Measurements from ENCODE around the gene C1orf35. TPM values are rescaled to one million over a fixed set of nuclear protein-coding genes. Genes with fewer than 3 reads are reported as not detected.

The C1orf35 gene
- total RNA-seq, 1 experiment from 2014 or later, result 63.3 TPM

DNA sequence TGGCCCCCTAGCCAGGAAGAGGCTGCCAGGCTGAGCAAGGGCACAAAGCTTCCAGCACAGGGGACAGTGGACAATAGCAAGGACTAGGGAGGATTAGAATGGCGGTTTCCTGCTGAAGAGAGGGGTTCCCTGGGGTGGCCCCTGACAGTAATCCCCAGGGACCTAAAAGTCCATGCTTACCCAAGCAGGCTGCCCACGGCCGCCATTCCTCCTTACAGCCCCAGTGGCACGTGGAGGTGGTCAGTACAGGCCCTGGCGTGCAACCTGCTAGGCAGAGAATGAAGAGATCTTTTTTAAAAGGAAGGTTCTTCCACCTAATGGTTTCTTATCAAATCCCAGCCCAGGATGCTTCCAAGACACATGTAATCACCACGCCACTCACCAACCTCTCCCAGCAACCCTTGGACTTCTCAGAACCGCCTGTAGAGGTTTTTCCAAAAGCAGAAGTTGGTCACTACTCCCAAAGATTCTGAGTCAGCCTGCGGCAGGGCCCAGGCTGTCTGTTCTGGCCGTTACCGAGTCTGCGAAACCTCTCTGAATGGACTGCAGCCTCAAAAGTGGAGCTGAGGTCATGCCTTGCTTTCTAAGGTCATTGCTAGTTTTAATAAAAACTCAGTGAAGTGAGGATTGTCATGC, 5.0 kb upstream of the C1orf35 start:
- ATAC-seq (no peak), DNase-seq (no peak)
- CTCF ChIA-PET, result interaction anchor here (0.6 kb wide), 1 partner anchor 109 kb away, joined by 7 read pairs; no protein-coding TSS in a partner anchor
- peaks cover 30% of the 10 kb centered on the region for H3K79me2 ChIP-seq (ENCODE audit: low read length)
- POLR2A ChIA-PET (ENCODE audit: unreplicated experiment), result no interaction called here
- peaks cover 28% of the 10 kb centered on the region for H3K4me1 ChIP-seq (ENCODE audit: insufficient read depth, low read length)
- no peaks in the 10 kb centered on the region for H4K20me1 ChIP-seq (ENCODE audit: low read length)
- intact Hi-C loops (cut with micrococcal nuclease), result loop anchor here (2.0 to 10.0 kb wide), 2 partner anchors 59 to 543 kb away; partner anchors contain the start of gene ZNF678
- peak overlapping the region; percentile 86 for H3K4me2 ChIP-seq (ENCODE audit: low read length)
- H3F3A ChIP-seq (ENCODE audit: low read length, unreplicated experiment), result no peaks in the 10 kb centered on the region
- H3K27ac ChIP-seq (ENCODE audit: low read length), result no peak overlapping the region
- no peaks in the 10 kb centered on the region for H3K9me3 ChIP-seq (ENCODE audit: low read length)
- peak overlapping the region; percentile 87 for H3K4me3 ChIP-seq (ENCODE audit: low read length)
- BruUV-seq (replicated peaks), result no TSS peak
- peaks cover 17% of the 10 kb centered on the region; the same call in 1 of the 2 replicates for H3K36me3 ChIP-seq (ENCODE audit: low read depth, low read length)
- H3K9me2 ChIP-seq (replicated peaks; ENCODE audit: low read length), result no peaks in the 10 kb centered on the region
- TF ChIP-seq, protein P1, sequence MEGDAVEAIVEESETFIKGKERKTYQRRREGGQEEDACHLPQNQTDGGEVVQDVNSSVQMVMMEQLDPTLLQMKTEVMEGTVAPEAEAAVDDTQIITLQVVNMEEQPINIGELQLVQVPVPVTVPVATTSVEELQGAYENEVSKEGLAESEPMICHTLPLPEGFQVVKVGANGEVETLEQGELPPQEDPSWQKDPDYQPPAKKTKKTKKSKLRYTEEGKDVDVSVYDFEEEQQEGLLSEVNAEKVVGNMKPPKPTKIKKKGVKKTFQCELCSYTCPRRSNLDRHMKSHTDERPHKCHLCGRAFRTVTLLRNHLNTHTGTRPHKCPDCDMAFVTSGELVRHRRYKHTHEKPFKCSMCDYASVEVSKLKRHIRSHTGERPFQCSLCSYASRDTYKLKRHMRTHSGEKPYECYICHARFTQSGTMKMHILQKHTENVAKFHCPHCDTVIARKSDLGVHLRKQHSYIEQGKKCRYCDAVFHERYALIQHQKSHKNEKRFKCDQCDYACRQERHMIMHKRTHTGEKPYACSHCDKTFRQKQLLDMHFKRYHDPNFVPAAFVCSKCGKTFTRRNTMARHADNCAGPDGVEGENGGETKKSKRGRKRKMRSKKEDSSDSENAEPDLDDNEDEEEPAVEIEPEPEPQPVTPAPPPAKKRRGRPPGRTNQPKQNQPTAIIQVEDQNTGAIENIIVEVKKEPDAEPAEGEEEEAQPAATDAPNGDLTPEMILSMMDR (conservative IDR thresholded peaks at IDR 0.05; ENCODE audit: low read depth, low read length), result no peak
- no peak overlapping the region for H2AFZ ChIP-seq (ENCODE audit: low read length)
- peak overlapping the region; percentile 91 for H3K9ac ChIP-seq (ENCODE audit: low read length)
- no peaks in the 10 kb centered on the region for H3K27me3 ChIP-seq (ENCODE audit: low read length)

DNA sequence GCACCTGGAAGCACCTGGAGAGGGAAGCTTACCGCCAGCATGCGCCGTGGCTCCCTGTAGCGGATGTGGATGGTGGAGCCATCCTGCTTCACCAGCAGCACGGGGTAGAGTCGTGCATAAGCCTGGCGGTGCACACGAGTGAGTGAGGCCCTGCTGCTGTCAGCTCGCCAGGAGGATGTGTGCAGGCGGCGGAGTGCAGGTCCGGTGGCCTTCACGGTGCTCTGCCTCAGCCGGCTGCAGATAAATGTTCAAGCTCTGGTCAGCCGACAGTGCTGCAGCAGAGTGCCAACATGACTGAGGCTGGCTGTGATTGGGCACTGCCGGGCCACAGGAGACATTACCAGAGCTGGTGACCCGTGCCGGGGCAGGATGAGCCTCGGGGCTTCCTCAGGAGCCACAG, 4.5 kb upstream of the C1orf35 start:
- BruUV-seq (replicated peaks), result no TSS peak
- Histone ChIP-seq H3K9me3 (ENCODE audit: low read length) (no peaks in the 10 kb centered on the region), H3K4me3 (ENCODE audit: low read length) (peak overlapping the region; percentile 87), H3K79me2 (ENCODE audit: low read length) (peaks cover 30% of the 10 kb centered on the region), H4K20me1 (ENCODE audit: low read length) (no peaks in the 10 kb centered on the region), H3K9me2 (replicated peaks; ENCODE audit: low read length) (no peaks in the 10 kb centered on the region), H3K27ac (ENCODE audit: low read length) (no peak overlapping the region), H3K27me3 (ENCODE audit: low read length) (no peaks in the 10 kb centered on the region), H2AFZ (ENCODE audit: low read length) (no peak overlapping the region), H3K4me2 (ENCODE audit: low read length) (peak overlapping the region; percentile 86), H3F3A (ENCODE audit: low read length, unreplicated experiment) (no peaks in the 10 kb centered on the region), H3K4me1 (ENCODE audit: insufficient read depth, low read length) (peaks cover 28% of the 10 kb centered on the region), H3K36me3 (ENCODE audit: low read depth, low read length) (peaks cover 17% of the 10 kb centered on the region; the same call in 1 of the 2 replicates), H3K9ac (ENCODE audit: low read length) (peak overlapping the region; percentile 91)
- TF ChIP-seq EZH2 (IDR thresholded peaks at IDR 0.05; ENCODE audit: low read length, unreplicated experiment) (no peak), EZH2phosphoT487 (IDR thresholded peaks at IDR 0.05; ENCODE audit: borderline replicate concordance, low read length) (no peak)
- TF ChIP-seq, protein P1 (conservative IDR thresholded peaks at IDR 0.05; ENCODE audit: low read depth, low read length), result no peak
- ATAC-seq (no peak), DNase-seq (no peak)
- ChIA-PET POLR2A (ENCODE audit: unreplicated experiment) (no interaction called here), CTCF (interaction anchor here (0.6 kb wide), 1 partner anchor 108 kb away, joined by 7 read pairs; no protein-coding TSS in a partner anchor)
- intact Hi-C loops (cut with micrococcal nuclease), result loop anchor here (2.0 to 10.0 kb wide), 2 partner anchors 59 to 543 kb away; partner anchors contain the start of gene ZNF678

DNA sequence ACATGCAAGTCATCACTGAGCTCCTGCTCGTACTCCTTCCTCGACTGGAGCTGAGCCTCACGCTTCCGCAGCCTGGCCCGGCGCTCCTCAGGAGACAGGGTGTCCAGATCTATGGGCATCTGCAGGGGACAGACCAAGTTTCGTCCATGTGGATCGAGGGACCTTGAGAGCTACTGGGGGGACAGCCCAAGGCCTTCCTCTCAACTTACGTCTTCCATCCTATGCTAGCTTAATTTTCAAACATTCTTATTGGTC, 3.6 kb upstream of the C1orf35 start:
- Histone ChIP-seq H3K4me1 (ENCODE audit: insufficient read depth, low read length) (peaks cover 31% of the 10 kb centered on the region), H3K4me2 (ENCODE audit: low read length) (no peak overlapping the region), H3K9me2 (replicated peaks; ENCODE audit: low read length) (no peaks in the 10 kb centered on the region), H3K79me2 (ENCODE audit: low read length) (peaks cover 38% of the 10 kb centered on the region), H3K27ac (ENCODE audit: low read length) (no peak overlapping the region), H3F3A (ENCODE audit: low read length, unreplicated experiment) (no peaks in the 10 kb centered on the region), H3K9ac (ENCODE audit: low read length) (no peak overlapping the region), H4K20me1 (ENCODE audit: low read length) (no peaks in the 10 kb centered on the region), H3K36me3 (ENCODE audit: low read depth, low read length) (peaks cover 17% of the 10 kb centered on the region; the same call in 1 of the 2 replicates), H3K4me3 (ENCODE audit: low read length) (no peak overlapping the region), H3K9me3 (ENCODE audit: low read length) (no peaks in the 10 kb centered on the region), H3K27me3 (ENCODE audit: low read length) (no peaks in the 10 kb centered on the region), H2AFZ (ENCODE audit: low read length) (no peak overlapping the region)
- POLR2A ChIA-PET (ENCODE audit: unreplicated experiment), result no interaction called here
- BruUV-seq (replicated peaks), result no TSS peak
- no peak for ATAC-seq
- intact Hi-C loops (cut with micrococcal nuclease), result loop anchor here (10.0 kb wide), 1 partner anchor 542 kb away; the partner anchor contains the start of gene ZNF678
- TF ChIP-seq EZH2 (IDR thresholded peaks at IDR 0.05; ENCODE audit: low read length, unreplicated experiment), result no peak
- TF ChIP-seq, protein P1 (conservative IDR thresholded peaks at IDR 0.05; ENCODE audit: low read depth, low read length), result no peak
- TF ChIP-seq EZH2phosphoT487 (IDR thresholded peaks at IDR 0.05; ENCODE audit: borderline replicate concordance, low read length), result no peak
- no peak for DNase-seq
- CTCF ChIA-PET, result no interaction called here

Measured in PC-3 (cell line).